ENCODE results near the gene THUMPD1.
"Not testable (repeated sequence)": the region's sequence is repeated elsewhere in the genome, so short reads cannot be mapped to it uniquely, and the experiment has no call there.

THUMPD1 gene

DNA sequence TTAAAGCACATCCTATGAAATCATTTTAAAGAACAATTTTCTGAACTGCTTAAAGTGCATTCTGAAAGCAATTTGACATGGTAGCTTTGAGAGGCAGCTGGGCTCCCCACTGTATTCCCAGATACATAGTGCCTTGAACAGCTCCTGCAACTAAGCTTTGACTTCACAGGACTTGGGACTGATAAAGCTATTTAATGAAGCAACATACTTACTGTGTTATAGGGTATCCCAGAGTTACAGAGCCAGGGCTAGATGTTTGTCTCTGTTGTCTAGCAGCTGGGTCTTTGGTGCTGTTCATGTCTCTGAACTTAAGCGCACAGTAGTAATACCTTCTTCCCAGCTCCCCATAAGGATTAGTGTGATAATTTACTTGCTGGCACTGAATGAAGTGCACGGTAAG is 45.0 kb downstream of the THUMPD1 start:
- in situ Hi-C loops (cut with MboI; ENCODE audit: low sequenced_read_pairs), result no loop called here

DNA sequence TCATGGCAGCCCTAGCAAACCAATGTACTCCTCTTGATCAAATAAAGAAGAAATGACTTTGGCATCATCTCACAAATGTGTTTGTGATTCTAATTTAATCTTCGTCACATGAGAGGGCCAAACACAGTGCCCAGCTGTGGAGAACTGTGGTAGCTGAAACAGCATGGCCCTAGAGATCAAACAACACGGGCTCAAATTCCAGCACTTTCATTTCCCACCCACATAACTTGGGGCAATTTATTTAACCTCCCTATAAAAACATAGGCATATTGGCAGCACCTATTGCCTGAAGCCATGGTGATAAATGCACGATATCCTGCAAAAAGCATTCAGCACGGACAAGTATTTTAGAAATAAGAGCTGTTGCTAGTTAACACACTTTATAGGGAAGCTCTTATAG is 46.6 kb downstream of the THUMPD1 start:
- in situ Hi-C loops (cut with MboI; ENCODE audit: low sequenced_read_pairs), result no loop called here

DNA sequence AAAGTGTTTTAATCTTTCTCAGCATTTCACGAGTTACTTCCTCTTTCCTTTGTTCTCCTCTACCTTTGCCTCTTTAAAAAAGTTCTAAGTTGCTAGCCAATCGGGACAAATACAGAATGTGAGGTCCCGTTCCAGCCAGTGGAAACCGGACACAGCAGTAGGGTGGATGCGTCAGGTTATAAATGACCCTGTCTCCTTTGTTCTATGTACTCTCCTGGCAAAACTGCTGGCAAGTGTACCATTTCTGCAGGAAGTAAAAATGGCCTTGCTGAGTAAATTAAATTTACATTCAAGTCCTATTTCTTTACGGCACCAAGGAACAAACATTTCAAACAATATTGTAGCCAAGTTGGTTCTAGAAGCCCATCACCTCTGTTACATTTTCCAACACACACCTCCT is 47.5 kb downstream of the THUMPD1 start:
- in situ Hi-C loops (cut with MboI; ENCODE audit: low sequenced_read_pairs), result not testable (repeated sequence)

DNA sequence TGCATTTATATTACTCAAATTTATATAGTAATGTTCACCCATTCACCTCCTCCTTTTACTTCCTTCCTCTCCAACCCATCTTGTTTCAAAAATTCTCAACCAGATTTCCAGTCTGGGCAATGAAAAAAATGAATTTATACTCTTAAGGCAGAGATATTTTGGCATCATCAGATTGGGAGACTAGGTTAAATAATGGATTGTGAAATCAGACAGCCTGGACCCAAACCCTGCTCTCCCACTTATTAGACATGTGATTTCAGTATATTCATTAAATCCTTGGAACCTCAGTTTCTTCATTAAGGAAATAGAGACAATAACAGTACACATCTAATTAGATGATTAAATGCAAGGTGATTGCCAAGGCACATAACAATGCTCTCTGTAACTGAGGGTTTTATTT is 52.0 kb downstream of the THUMPD1 start:
- in situ Hi-C loops (cut with MboI; ENCODE audit: low sequenced_read_pairs), result no loop called here

DNA sequence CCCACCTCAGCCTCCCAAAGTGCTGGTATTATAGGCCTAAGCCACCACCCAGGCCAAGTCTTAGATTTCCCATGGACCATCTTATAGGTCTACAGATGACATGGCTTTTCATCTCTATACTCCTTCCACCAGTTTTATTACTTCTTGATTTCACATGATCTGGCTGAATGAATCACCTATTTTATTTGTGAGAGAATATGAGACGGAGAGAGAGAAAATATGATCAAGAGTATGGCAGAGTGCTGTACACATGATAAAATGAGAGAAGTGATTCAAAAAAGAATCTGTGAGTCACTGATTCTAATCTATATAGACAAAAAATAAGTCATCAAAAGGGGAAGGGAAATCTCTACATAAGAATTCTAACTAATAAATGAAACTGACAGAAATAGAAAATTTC is 57.8 kb downstream of the THUMPD1 start:
- in situ Hi-C loops (cut with MboI; ENCODE audit: low sequenced_read_pairs), result no loop called here
